PC-3 (cell line): Measurements from ENCODE around the gene GPR32. TPM values are rescaled to one million over a fixed set of nuclear protein-coding genes. Genes with fewer than 3 reads are reported as not detected.

Experiments used
- ATAC-seq: fragments of 200-7000 bp; cut with Tn5 transposase; 2 replicates; pipeline ENCODE4 v1.9.1; 2020; ENCODE audit warnings: mild to moderate bottlenecking, moderate library complexity
- BruUV-seq: library from RNA; stranded (reverse); fragments of 400-500 nt; replicated peaks from 2 replicates; lab custom pipeline; 2021; lab: Mats Ljungman, UMichigan
- CTCF ChIA-PET: fragments of 300-600 bp; sonication (Branson Sonifier 250); formaldehyde crosslinking; loops from one replicate; lab custom pipeline; 2022; ENCODE audit warnings: antibody characterized with exemption; lab: Charles Lee
- POLR2A ChIA-PET: fragments of 300-600 bp; sonication (Branson Sonifier 250); formaldehyde crosslinking; loops from one replicate; lab custom pipeline; 2022; ENCODE audit warnings: antibody characterized with exemption; ENCODE audit not compliant: unreplicated experiment; lab: Charles Lee
- DNase-seq: peaks from one replicate; pipeline ENCODE4 v3.0.0-alpha.2; 2015
- H2AFZ ChIP-seq: fragments of 300-600 bp; sonication (generic); 2 replicates; pipeline ENCODE4 v1.6.0; 2016; ENCODE audit warnings: antibody characterized with exemption, low read length
- H3F3A ChIP-seq: fragments of 300-600 bp; sonication (generic); one replicate; pipeline ENCODE4 v1.6.0; 2017; ENCODE audit warnings: antibody characterized with exemption, low read length, control low read depth, mild to moderate bottlenecking; ENCODE audit not compliant: unreplicated experiment
- H3K27ac ChIP-seq: fragments of 300-600 bp; sonication (generic); 2 replicates; pipeline ENCODE4 v1.5.1; 2016; ENCODE audit warnings: mild to moderate bottlenecking, low read length
- H3K27me3 ChIP-seq: fragments of 300-600 bp; sonication (generic); 2 replicates; pipeline ENCODE4 v1.6.1; 2016; ENCODE audit warnings: low read length, mixed read lengths
- H3K36me3 ChIP-seq: fragments of 300-600 bp; sonication (generic); 2 replicates; pipeline ENCODE4 v1.6.1; 2016; ENCODE audit warnings: low read depth, mixed run types, low read length, mixed read lengths
- H3K4me1 ChIP-seq: fragments of 300-600 bp; sonication (generic); 2 replicates; pipeline ENCODE4 v1.5.1; 2016; ENCODE audit warnings: low read length; ENCODE audit not compliant: insufficient read depth
- H3K4me2 ChIP-seq: fragments of 300-600 bp; sonication (generic); 2 replicates; pipeline ENCODE4 v1.6.0; 2016; ENCODE audit warnings: low read length
- H3K4me3 ChIP-seq: fragments of 300-600 bp; sonication (generic); 2 replicates; pipeline ENCODE4 v1.5.1; 2016; ENCODE audit warnings: mild to moderate bottlenecking, low read length, mixed read lengths
- H3K79me2 ChIP-seq: fragments of 300-600 bp; sonication (generic); 2 replicates; pipeline ENCODE4 v1.6.1; 2017; ENCODE audit warnings: low read length, mixed read lengths
- H3K9ac ChIP-seq: fragments of 300-600 bp; sonication (generic); 2 replicates; pipeline ENCODE4 v1.6.0; 2016; ENCODE audit warnings: mild to moderate bottlenecking, low read length
- H3K9me2 ChIP-seq: fragments of 300-600 bp; sonication (generic); replicated peaks from 2 replicates; pipeline ENCODE4 v1.6.1; 2016; ENCODE audit warnings: mixed run types, low read length, mixed read lengths
- H3K9me3 ChIP-seq: fragments of 300-600 bp; sonication (generic); 2 replicates; pipeline ENCODE4 v1.6.1; 2016; ENCODE audit warnings: low read length, mixed read lengths
- H4K20me1 ChIP-seq: fragments of 300-600 bp; sonication (generic); 2 replicates; pipeline ENCODE4 v1.6.1; 2016; ENCODE audit warnings: low read length, mixed read lengths
- CTCF ChIP-seq: fragments of 300-600 bp; sonication (generic); conservative IDR thresholded peaks from 2 replicates; pipeline ENCODE4 v1.5.1; 2017; ENCODE audit warnings: antibody characterized with exemption, low read depth, mild to moderate bottlenecking, low read length
- EZH2 ChIP-seq: fragments of 300-600 bp; sonication (generic); IDR thresholded peaks from one replicate; pipeline ENCODE4 v1.6.1; 2017; ENCODE audit warnings: antibody characterized with exemption, mild to moderate bottlenecking, low read length; ENCODE audit not compliant: unreplicated experiment
- EZH2phosphoT487 ChIP-seq: fragments of 300-600 bp; sonication (generic); IDR thresholded peaks from 2 replicates; pipeline ENCODE4 v1.6.1; 2018; ENCODE audit warnings: mild to moderate bottlenecking, antibody characterized with exemption, low read length, borderline replicate concordance
- intact Hi-C: fragments of 100-400 bp; cut with micrococcal nuclease; formaldehyde crosslinking; loops from 2 replicates; pipeline ENCODE4 v1.9.0; 2023
- total RNA-seq: library from RNA; depleted of rRNA; stranded (reverse); fragments of >200 nt; gene quantifications from 2 replicates; pipeline ENCODE4 v1.2.3, GENCODE V29; 2014

The GPR32 gene
- total RNA-seq, 1 experiment from 2014 or later, result not detected

DNA sequence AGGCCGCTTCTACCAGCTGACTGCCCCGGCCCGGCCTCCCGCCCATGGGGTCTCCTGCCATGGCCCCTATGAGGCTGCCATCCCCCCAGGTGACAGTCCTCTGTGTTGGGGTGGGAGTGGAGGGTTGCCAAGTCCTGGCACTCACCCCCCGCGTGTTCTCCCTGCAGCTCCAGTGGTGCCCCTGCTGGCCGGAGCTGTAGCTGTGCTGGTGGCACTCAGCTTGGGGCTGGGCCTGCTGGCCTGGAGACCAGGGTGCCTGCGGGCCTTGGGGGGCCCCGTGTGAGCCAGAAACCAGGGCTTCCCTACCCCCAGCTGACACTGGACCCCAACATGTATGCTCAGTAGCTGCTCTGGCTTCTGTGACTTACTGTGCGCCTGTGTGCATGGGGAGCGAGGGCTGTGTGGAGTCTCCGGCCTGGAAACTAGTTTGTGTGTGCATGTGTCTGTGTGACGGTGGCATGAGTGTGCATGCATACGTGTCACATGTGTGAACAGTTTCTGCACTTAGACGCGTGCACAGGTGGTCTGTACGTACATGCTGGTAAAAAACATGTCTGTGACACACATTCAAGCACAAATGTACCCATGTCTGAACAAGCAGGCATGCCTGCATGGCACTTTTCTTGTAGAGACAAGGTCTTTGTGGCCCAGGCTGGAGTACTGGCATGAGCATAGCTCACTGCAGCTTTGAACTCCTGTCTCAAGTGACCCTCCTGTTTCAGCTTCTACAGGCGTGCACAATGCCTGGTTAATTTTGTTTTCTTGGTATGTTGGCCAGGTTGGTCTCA, 24.8 kb downstream of the GPR32 start:
- no TSS peak for BruUV-seq
- Histone ChIP-seq H4K20me1 (peaks cover 47% of the 10 kb centered on the region), H3K9me2 (no peaks in the 10 kb centered on the region), H3K27ac (no peak overlapping the region), H3K4me3 (no peak overlapping the region), H3K36me3 (peaks cover 35% of the 10 kb centered on the region), H3F3A (peaks cover 7% of the 10 kb centered on the region), H2AFZ (no peak overlapping the region), H3K4me1 (no peaks in the 10 kb centered on the region), H3K79me2 (peaks cover 20% of the 10 kb centered on the region; the same call in 1 of the 2 replicates), H3K9ac (no peak overlapping the region), H3K9me3 (no peaks in the 10 kb centered on the region), H3K27me3 (no peaks in the 10 kb centered on the region), H3K4me2 (no peak overlapping the region)
- ATAC-seq, result peak; percentile 30
- intact Hi-C loops, result no loop called here
- ChIA-PET CTCF (interaction anchor here (0.6 kb wide), 1 partner anchor 641 kb away, joined by 3 read pairs; no protein-coding TSS in a partner anchor), POLR2A (interaction anchor here (0.7 kb wide), 1 partner anchor 44 kb away, joined by 3 read pairs; no protein-coding TSS in a partner anchor)
- DNase-seq, result peak; percentile 51
- TF ChIP-seq CTCF (peak; percentile 54), EZH2phosphoT487 (no peak)

GRCh38 chr19:50795664-50796073, 25.4 kb downstream of the GPR32 start:
- intact Hi-C loops, result no loop called here
- Histone ChIP-seq H3K9ac (no peak overlapping the region), H3K4me1 (no peaks in the 10 kb centered on the region), H2AFZ (no peak overlapping the region), H3K36me3 (peaks cover 39% of the 10 kb centered on the region), H3K27ac (no peak overlapping the region), H3F3A (peaks cover 7% of the 10 kb centered on the region), H3K9me2 (no peaks in the 10 kb centered on the region), H3K9me3 (no peaks in the 10 kb centered on the region), H3K4me2 (no peak overlapping the region), H3K79me2 (peaks cover 25% of the 10 kb centered on the region; the same call in 1 of the 2 replicates), H4K20me1 (peaks cover 51% of the 10 kb centered on the region), H3K4me3 (no peak overlapping the region), H3K27me3 (no peaks in the 10 kb centered on the region)
- ChIA-PET CTCF (no interaction called here), POLR2A (interaction anchor here (0.7 kb wide), 1 partner anchor 44 kb away, joined by 3 read pairs; no protein-coding TSS in a partner anchor)
- no peak for ATAC-seq
- no peak for DNase-seq
- BruUV-seq, result no TSS peak
- no peak for TF ChIP-seq EZH2
- no peak for TF ChIP-seq CTCF
- no peak for TF ChIP-seq EZH2phosphoT487

DNA sequence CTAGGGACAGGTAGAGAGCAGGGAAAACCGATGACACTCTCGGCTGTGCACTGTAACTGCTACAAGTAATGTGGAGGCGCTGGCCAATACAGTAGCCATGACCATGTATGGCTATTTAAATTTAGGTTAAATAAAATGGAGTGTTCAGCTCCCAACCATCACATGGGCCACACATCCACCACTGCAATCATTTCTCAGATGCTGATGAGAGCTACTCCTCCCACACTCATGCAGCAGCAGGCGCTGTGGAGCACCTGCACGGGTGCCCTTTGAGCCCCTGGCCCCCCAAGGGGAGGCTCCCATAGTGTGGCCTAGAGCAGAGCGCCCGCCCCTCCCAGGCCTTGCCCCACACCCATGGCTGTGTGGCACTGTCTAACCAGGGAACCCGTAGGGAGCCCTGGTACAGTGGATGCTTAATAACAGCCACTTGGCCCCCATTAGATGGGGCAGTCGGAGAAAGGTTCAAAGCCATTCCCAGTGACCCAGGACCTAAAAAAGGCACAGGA, 25.9 kb downstream of the GPR32 start:
- POLR2A ChIA-PET, result no interaction called here
- CTCF ChIA-PET, result no interaction called here

More for the DNA sequence above, 25.9 kb downstream of the GPR32 start:
- peaks cover 7% of the 10 kb centered on the region for H3F3A ChIP-seq
- no peak overlapping the region for H3K27ac ChIP-seq
- BruUV-seq, result no TSS peak
- H3K27me3 ChIP-seq, result no peaks in the 10 kb centered on the region
- peaks cover 44% of the 10 kb centered on the region for H3K36me3 ChIP-seq
- H3K4me3 ChIP-seq, result no peak overlapping the region
- no peak overlapping the region for H3K4me2 ChIP-seq
- no peaks in the 10 kb centered on the region for H3K9me2 ChIP-seq
- TF ChIP-seq EZH2phosphoT487 (no peak), CTCF (peak; percentile 39; the same call in 1 of the 2 replicates)
- H2AFZ ChIP-seq, result no peak overlapping the region
- H4K20me1 ChIP-seq, result peaks cover 56% of the 10 kb centered on the region
- no peak for ATAC-seq
- peak; percentile 33 for DNase-seq
- no peak overlapping the region for H3K9ac ChIP-seq
- H3K79me2 ChIP-seq, result peaks cover 30% of the 10 kb centered on the region
- intact Hi-C loops, result no loop called here
- no peaks in the 10 kb centered on the region for H3K9me3 ChIP-seq
- no peaks in the 10 kb centered on the region for H3K4me1 ChIP-seq
